CD4-positive, alpha-beta T cell treated with Interleukin-15 for 1 hour (primary cell): ENCODE data around the gene DUOX2.

ENCODE experiments used
- DNase-seq: peaks from one replicate; pipeline ENCODE4 v3.0.0-alpha.2; 2020

Gene DUOX2

GRCh38 chr15:45114076-45114750, at the start of gene DUOX2, which contains the start of gene DUOXA2:
Gene DUOX2 (minus strand): TSS chr15:45114172. CDS start chr15:45113411, 761 bp downstream.
Gene DUOXA2 (plus strand): TSS chr15:45114326. CDS start chr15:45114606, 280 bp downstream.
- DNase-seq = no peak

- no peak for DNase-seq
These were observed 49.5 kb upstream of the DUOX2 start for GRCh38 chr15:45163508-45163856.

DNA sequence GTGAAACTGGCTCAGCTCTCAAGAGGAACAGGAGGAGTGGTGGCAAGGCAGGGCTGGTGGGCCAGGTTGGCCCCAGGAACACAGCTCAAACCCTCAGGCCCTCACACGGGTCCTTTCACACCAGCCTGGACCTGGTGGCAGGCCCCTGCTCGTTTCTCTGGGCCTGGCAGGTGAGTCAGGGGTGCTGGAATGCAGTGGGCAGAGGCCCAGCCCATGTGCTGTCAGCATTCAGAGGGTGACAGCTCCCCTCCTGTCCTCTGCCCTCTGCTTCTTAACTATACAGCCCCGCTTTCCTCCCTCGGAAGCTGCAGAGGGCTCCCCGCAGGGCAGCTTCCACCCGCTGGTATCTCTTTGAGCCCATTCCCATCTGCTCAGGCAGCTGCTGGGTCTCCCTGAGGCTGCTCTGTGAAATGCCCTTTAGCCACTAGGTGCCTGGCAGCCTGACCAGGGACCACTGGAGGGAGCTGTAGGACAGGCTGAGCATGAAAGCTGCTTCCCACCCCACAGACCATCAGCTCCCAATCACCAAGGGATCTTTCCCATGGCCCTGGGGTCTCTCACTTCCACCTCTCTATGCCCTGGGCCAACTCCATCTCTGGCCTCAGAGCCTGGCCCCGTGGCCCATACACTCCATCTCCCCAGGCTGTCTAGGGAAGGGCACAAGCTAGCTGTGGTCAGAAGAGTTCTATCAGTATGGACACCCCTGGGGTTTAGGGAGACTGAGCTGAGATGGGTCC, 49.0 kb upstream of the DUOX2 start:
- DNase-seq = peak; percentile 76

GRCh38 chr15:45161666-45162065, 47.7 kb upstream of the DUOX2 start:
- no peak for DNase-seq

GRCh38 chr15:45157974-45158373, 44.0 kb upstream of the DUOX2 start:
- no peak for DNase-seq

- DNase-seq = no peak
These were observed 42.9 kb upstream of the DUOX2 start for GRCh38 chr15:45156744-45157455.

DNA sequence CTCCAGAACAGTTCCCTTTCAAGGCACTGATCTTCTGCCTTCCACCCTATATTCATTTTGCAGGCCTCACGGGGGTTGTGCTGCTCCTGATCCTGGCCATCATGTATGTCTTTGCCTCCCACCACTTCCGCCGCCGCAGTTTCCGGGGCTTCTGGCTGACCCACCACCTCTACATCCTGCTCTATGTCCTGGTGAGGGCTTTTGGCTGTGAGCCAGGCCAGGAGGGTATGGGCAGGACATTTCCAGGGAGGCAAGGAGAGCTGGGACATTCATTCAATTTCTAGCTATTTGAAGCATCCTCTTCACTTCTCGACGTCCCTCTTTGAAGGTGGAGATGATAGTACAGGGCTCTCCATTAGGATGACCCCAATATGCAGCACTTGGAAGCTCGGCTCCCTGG, 41.8 kb upstream of the DUOX2 start:
- DNase-seq = no peak

GRCh38 chr15:45151998-45152828, 38.2 kb upstream of the DUOX2 start:
- DNase-seq = no peak

- no peak for DNase-seq
These were observed 37.0 kb upstream of the DUOX2 start for GRCh38 chr15:45150997-45151396.

- no peak for DNase-seq
These were observed 36.5 kb upstream of the DUOX2 start for GRCh38 chr15:45150481-45150880.

- no peak for DNase-seq
These were observed 35.1 kb upstream of the DUOX2 start for GRCh38 chr15:45149060-45149459.

- DNase-seq = no peak
These were observed 34.4 kb upstream of the DUOX2 start for GRCh38 chr15:45148076-45149059.

DNA sequence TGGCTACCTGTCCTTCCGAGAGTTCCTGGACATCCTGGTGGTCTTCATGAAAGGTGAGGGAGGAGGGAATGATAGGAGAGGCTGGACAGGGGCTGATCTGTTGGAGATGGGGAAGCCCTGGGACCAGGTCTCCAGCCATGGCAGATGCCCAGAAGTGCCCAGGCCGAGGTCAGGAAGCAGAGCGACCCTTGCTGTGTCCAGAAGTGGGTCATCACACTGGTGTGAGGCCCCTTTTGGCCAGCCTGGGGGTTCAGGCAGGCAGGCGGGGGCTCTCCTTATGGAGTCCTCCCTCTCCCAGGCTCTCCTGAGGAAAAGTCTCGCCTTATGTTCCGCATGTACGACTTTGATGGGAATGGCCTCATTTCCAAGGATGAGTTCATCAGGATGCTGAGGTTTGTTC, 33.6 kb upstream of the DUOX2 start:
- DNase-seq = no peak

DNA sequence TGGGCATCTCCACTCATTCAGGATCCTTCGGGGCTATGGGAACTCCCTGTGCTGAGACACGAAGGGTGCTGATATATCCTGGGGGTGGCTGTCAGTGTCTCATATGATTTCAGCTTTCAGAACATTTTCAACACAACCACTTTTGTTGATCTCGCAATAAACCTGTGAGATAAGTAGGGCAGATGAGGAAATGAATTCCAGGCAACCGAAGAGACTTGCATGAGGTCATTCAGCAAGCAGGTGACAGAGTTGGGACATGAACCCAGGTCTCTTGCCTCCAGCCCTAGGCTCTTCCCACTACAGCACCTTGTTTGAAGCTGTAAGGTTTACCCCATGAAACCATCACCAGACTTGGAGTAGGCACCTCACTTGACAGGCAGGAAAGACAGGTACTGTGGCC, 32.4 kb upstream of the DUOX2 start:
- no peak for DNase-seq

- DNase-seq = no peak
These were observed 30.8 kb upstream of the DUOX2 start for GRCh38 chr15:45144775-45145174.

DNA sequence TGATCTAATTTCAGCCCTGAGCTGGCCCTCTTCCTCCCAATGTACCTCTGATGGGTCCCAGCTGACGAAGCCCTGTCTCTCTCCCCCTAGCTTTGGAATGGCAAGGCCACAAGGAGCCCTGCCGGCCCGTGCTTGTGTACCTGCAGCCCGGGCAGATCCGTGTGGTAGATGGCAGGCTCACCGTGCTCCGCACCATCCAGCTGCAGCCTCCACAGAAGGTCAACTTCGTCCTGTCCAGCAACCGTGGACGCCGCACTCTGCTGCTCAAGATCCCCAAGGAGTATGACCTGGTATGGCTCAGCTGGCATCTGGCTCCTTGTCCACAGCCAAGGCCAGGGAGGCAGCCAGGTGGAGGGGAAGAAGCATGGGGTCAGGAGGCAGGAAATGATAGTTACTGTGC, 30.0 kb upstream of the DUOX2 start:
- no peak for DNase-seq

- no peak for DNase-seq
These were observed 29.1 kb upstream of the DUOX2 start for GRCh38 chr15:45143056-45143455.

GRCh38 chr15:45141386-45141785, 27.4 kb upstream of the DUOX2 start:
- no peak for DNase-seq

DNA sequence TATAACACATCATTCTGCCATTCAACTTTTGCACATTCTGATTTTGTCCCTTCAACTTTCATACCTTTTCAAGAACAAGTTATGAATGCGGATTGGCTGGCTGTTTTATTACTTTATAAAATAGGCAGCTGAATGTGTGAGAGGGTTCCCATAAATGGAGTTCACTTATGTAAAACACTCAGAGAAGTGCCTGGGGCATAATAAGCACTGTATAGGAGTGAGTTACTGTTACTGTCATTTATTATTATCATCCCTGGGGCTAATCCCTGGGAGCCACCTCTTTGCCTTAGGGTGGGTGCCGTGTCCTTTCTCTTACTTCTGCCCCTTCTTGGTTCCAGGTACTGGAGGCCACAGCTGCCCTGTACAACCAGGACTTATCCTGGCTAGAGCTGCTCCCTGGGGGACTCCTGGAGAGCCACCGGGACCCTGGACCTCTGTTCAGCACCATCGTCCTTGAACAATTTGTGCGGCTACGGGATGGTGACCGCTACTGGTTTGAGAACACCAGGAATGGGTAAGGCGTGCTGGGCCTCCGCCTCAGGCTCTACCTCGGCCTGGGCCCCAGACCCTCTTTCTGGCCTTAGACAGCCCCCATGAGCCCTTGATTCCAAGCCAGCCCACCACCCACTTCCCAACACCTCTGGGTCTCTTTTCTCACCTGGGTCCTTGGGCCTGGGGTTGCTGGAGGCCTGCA, 26.7 kb upstream of the DUOX2 start:
- no peak for DNase-seq

DNA sequence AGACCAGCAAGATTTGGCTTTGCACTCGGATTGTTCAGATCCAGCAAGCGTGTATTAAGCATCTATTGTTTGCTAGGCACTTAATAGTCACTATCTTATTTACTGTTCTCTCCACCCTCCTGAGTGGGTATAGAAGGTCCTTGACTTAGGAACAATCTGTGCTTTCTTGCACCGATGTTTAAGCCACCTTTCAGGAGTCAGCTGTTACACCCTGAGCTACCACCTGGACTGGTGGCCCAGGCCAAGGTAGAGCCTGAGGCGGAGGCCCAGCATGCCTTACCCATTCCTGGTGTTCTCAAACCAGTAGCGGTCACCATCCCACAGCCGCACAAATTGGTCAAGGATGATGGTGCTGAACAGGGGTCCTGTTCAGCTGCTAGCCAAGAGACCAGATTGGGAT, 25.8 kb upstream of the DUOX2 start:
- DNase-seq = no peak
